NT2/D1 (cell line): Measurements from ENCODE around the gene ZBTB47.

Experiments used
- DNase-seq: peaks from one replicate; pipeline ENCODE4 v3.0.0-alpha.2; 2011; ENCODE audit warnings: low read depth, low spot score
- H3K27me3 ChIP-seq: 2 replicates; pipeline ENCODE4 v1.6.0; 2011; ENCODE audit warnings: mild to moderate bottlenecking; ENCODE audit not compliant: insufficient read length, insufficient read depth
- H3K36me3 ChIP-seq: 2 replicates; pipeline ENCODE4 v1.6.1; 2011; ENCODE audit warnings: mild to moderate bottlenecking, low read length, mixed read lengths; ENCODE audit not compliant: insufficient read depth, insufficient read length
- H3K4me1 ChIP-seq: 2 replicates; pipeline ENCODE4 v1.5.1; 2011; ENCODE audit not compliant: insufficient read depth, insufficient read length
- H3K4me3 ChIP-seq: 2 replicates; pipeline ENCODE4 v1.5.1; 2011; ENCODE audit warnings: low read depth; ENCODE audit not compliant: insufficient read length
- H3K9ac ChIP-seq: 2 replicates; pipeline ENCODE4 v1.6.0; 2011; ENCODE audit warnings: low read depth; ENCODE audit not compliant: insufficient read length
- H3K9me3 ChIP-seq: 2 replicates; pipeline ENCODE4 v1.5.1; 2011; ENCODE audit warnings: mild to moderate bottlenecking, low read length; ENCODE audit not compliant: insufficient read depth
- SUZ12 ChIP-seq: IDR thresholded peaks from 2 replicates; pipeline ENCODE4 v1.6.1; 2011; ENCODE audit not compliant: insufficient read length, insufficient read depth; ENCODE audit errors: extremely low read depth
- YY1 ChIP-seq: IDR thresholded peaks from 2 replicates; pipeline ENCODE4 v1.6.1; 2011; ENCODE audit not compliant: insufficient read length, insufficient read depth
- ZNF274 ChIP-seq: IDR thresholded peaks from 2 replicates; pipeline ENCODE4 v1.6.1; 2011; ENCODE audit warnings: mild to moderate bottlenecking, low read depth, low read length

Gene ZBTB47

GRCh38 chr3:42710323-42711021 lies 57.0 kb downstream of the ZBTB47 start:
- H3K36me3 ChIP-seq: no peaks in the 10 kb centered on the region
- peaks cover 13% of the 10 kb centered on the region for H3K4me1 ChIP-seq
- no peaks in the 10 kb centered on the region for H3K9me3 ChIP-seq
- TF ChIP-seq YY1: no peak
- TF ChIP-seq SUZ12: no peak
- TF ChIP-seq ZNF274: no peak
- no peaks in the 10 kb centered on the region for H3K27me3 ChIP-seq
- no peak overlapping the region for H3K4me3 ChIP-seq
- H3K9ac ChIP-seq: no peak overlapping the region
- DNase-seq: no peak

GRCh38 chr3:42711491-42712343 lies 58.2 kb downstream of the ZBTB47 start:
- H3K36me3 ChIP-seq: no peaks in the 10 kb centered on the region
- H3K4me1 ChIP-seq: peaks cover 13% of the 10 kb centered on the region
- H3K4me3 ChIP-seq: no peak overlapping the region
- DNase-seq: no peak
- H3K27me3 ChIP-seq: no peaks in the 10 kb centered on the region
- no peak overlapping the region for H3K9ac ChIP-seq
- TF ChIP-seq ZNF274 (no peak), SUZ12 (no peak), YY1 (no peak)
- H3K9me3 ChIP-seq: no peaks in the 10 kb centered on the region

GRCh38 chr3:42712344-42712648 lies 58.8 kb downstream of the ZBTB47 start:
- no peak overlapping the region for H3K9ac ChIP-seq
- H3K27me3 ChIP-seq: no peaks in the 10 kb centered on the region
- H3K4me1 ChIP-seq: peaks cover 13% of the 10 kb centered on the region
- TF ChIP-seq YY1: no peak
- TF ChIP-seq SUZ12: no peak
- no peak for TF ChIP-seq ZNF274
- no peak for DNase-seq
- no peak overlapping the region for H3K4me3 ChIP-seq
- no peaks in the 10 kb centered on the region for H3K36me3 ChIP-seq
- H3K9me3 ChIP-seq: no peaks in the 10 kb centered on the region

GRCh38 chr3:42712688-42713372 lies 59.3 kb downstream of the ZBTB47 start:
- Histone ChIP-seq H3K9ac (no peak overlapping the region), H3K27me3 (no peaks in the 10 kb centered on the region), H3K4me1 (peaks cover 13% of the 10 kb centered on the region), H3K36me3 (no peaks in the 10 kb centered on the region), H3K4me3 (no peak overlapping the region), H3K9me3 (no peaks in the 10 kb centered on the region)
- no peak for TF ChIP-seq ZNF274
- no peak for TF ChIP-seq SUZ12
- no peak for TF ChIP-seq YY1
- DNase-seq: no peak

- no peak overlapping the region for H3K9ac ChIP-seq
- TF ChIP-seq SUZ12: no peak
- no peak for TF ChIP-seq YY1
- peaks cover 13% of the 10 kb centered on the region for H3K4me1 ChIP-seq
- H3K9me3 ChIP-seq: no peaks in the 10 kb centered on the region
- H3K27me3 ChIP-seq: no peaks in the 10 kb centered on the region
- no peak for DNase-seq
- H3K4me3 ChIP-seq: no peak overlapping the region
- no peaks in the 10 kb centered on the region for H3K36me3 ChIP-seq
Observed at GRCh38 chr3:42713747-42714146, 60.2 kb downstream of the ZBTB47 start.

- TF ChIP-seq SUZ12: no peak
- no peak for TF ChIP-seq YY1
- TF ChIP-seq ZNF274: no peak
- DNase-seq: no peak
- H3K36me3 ChIP-seq: no peaks in the 10 kb centered on the region
- H3K4me3 ChIP-seq: no peak overlapping the region
- peaks cover 13% of the 10 kb centered on the region for H3K4me1 ChIP-seq
- no peaks in the 10 kb centered on the region for H3K27me3 ChIP-seq
- no peaks in the 10 kb centered on the region for H3K9me3 ChIP-seq
- no peak overlapping the region for H3K9ac ChIP-seq
Observed at GRCh38 chr3:42714171-42714852, 60.8 kb downstream of the ZBTB47 start.
